ENCODE measurements around the gene GDAP2. TPM values are rescaled to one million over a fixed set of nuclear protein-coding genes. Genes with fewer than 3 reads are reported as not detected.

Gene GDAP2
- total RNA-seq = 7.5 and 12.6 TPM in 2 replicates

GRCh38 chr1:117929343-117930172 is at the start of gene GDAP2, which contains the start of gene WDR3:
Gene GDAP2 (minus strand): TSS chr1:117929621. CDS start chr1:117920357, 9,264 bp downstream.
Gene WDR3 (plus strand): TSS chr1:117929739. CDS start chr1:117933320, 3,581 bp downstream.

Other genes starting within 250 kb of the GDAP2 start
- gene WDR3, start 118 bp upstream of the GDAP2 start, total RNA-seq = 17.2 and 19.0 TPM in 2 replicates